Mesenchymal stem cell (in vitro differentiated cells and primary cell): ENCODE measurements around the gene GSTA4.

Experiments used
- DNase-seq: peaks from one replicate; pipeline ENCODE4 v3.0.0-alpha.2; 2013
- H2AFZ ChIP-seq: one replicate; pipeline ENCODE4 v1.6.1; 2013; ENCODE audit warnings: low read depth, mild to moderate bottlenecking, control low read depth, inconsistent platforms, low read length, moderate library complexity
- H2AK5ac ChIP-seq: 2 replicates; pipeline ENCODE4 v1.6.1; 2013; ENCODE audit warnings: low read length, moderate library complexity, mild to moderate bottlenecking, inconsistent platforms; ENCODE audit not compliant: severe bottlenecking
- H2BK120ac ChIP-seq: one replicate; pipeline ENCODE4 v1.6.1; 2013; ENCODE audit warnings: low read depth, mild to moderate bottlenecking, inconsistent platforms, low read length, moderate library complexity
- H2BK12ac ChIP-seq, 2 experiments: one replicate each; pipeline ENCODE4 v1.6.1; 2013; ENCODE audit warnings: inconsistent platforms in 2 of 2, low read length in 2 of 2, mild to moderate bottlenecking in 2 of 2, moderate library complexity in 2 of 2, control low read depth in 1 of 2
- H2BK15ac ChIP-seq: one replicate; pipeline ENCODE4 v1.6.1; 2013; ENCODE audit warnings: mild to moderate bottlenecking, low read depth, inconsistent platforms; ENCODE audit not compliant: poor library complexity, severe bottlenecking
- H2BK5ac ChIP-seq: 2 replicates; pipeline ENCODE4 v1.6.1; 2013; ENCODE audit warnings: low read depth, mild to moderate bottlenecking, low read length, control low read depth, inconsistent platforms; ENCODE audit not compliant: poor library complexity, severe bottlenecking
- H3K14ac ChIP-seq, 2 experiments: one replicate each; pipeline ENCODE4 v1.6.1; 2013; ENCODE audit warnings: inconsistent platforms in 2 of 2, low read length in 2 of 2, control low read depth in 1 of 2, mild to moderate bottlenecking in 1 of 2, moderate library complexity in 1 of 2
- H3K18ac ChIP-seq, 2 experiments: one replicate each; pipeline ENCODE4 v1.6.1; 2013; ENCODE audit warnings: inconsistent platforms in 2 of 2, low read length in 2 of 2, control low read depth in 1 of 2, low read depth in 1 of 2, mild to moderate bottlenecking in 1 of 2
- H3K23ac ChIP-seq, 2 experiments: one replicate each; pipeline ENCODE4 v1.6.1; 2013; ENCODE audit warnings: inconsistent platforms in 2 of 2, low read length in 2 of 2, mild to moderate bottlenecking in 2 of 2, moderate library complexity in 2 of 2, control low read depth in 1 of 2
- H3K27ac ChIP-seq: 2 replicates; pipeline ENCODE4 v1.5.1; 2013; ENCODE audit warnings: mild to moderate bottlenecking, moderate library complexity, low read length, control low read depth, inconsistent platforms; ENCODE audit not compliant: poor library complexity, severe bottlenecking
- H3K27me3 ChIP-seq, 2 experiments: 2 replicates each; pipeline versions ENCODE4 v1.6.1 to v1.7.0; 2013; ENCODE audit warnings: low read length in 2 of 2, mild to moderate bottlenecking in 2 of 2, moderate library complexity in 2 of 2, control low read depth in 1 of 2, inconsistent platforms in 1 of 2; ENCODE audit not compliant: control insufficient read depth in 1 of 2, insufficient read depth in 1 of 2
- H3K36me3 ChIP-seq, 2 experiments: 2 replicates each; pipeline versions ENCODE4 v1.6.1 to v1.7.0; 2013; ENCODE audit warnings: low read length in 2 of 2, control low read depth in 1 of 2, inconsistent platforms in 1 of 2, low read depth in 1 of 2, mild to moderate bottlenecking in 1 of 2; ENCODE audit not compliant: insufficient read depth in 2 of 2, control insufficient read depth in 1 of 2
- H3K4ac ChIP-seq, 2 experiments: one replicate each; pipeline ENCODE4 v1.6.1; 2013; ENCODE audit warnings: inconsistent platforms in 2 of 2, low read length in 2 of 2, mild to moderate bottlenecking in 2 of 2, moderate library complexity in 2 of 2, control low read depth in 1 of 2, low read depth in 1 of 2
- H3K4me1 ChIP-seq: 2 replicates; pipeline ENCODE4 v1.6.1; 2013; ENCODE audit warnings: low read depth, low read length, control low read depth; ENCODE audit not compliant: control insufficient read depth, insufficient read depth
- H3K4me2 ChIP-seq: 2 replicates; pipeline ENCODE4 v1.6.1; 2013; ENCODE audit warnings: low read length, mild to moderate bottlenecking, inconsistent platforms; ENCODE audit not compliant: poor library complexity, severe bottlenecking
- H3K4me3 ChIP-seq, 2 experiments: 2 replicates each; pipeline versions ENCODE4 v1.5.1 to v1.7.0; 2013; ENCODE audit warnings: low read length in 2 of 2, mild to moderate bottlenecking in 2 of 2, control low read depth in 1 of 2, low read depth in 1 of 2; ENCODE audit not compliant: insufficient read depth in 1 of 2
- H3K79me1 ChIP-seq: replicated peaks from 2 replicates; pipeline ENCODE4 v1.6.1; 2013; ENCODE audit warnings: mild to moderate bottlenecking, control low read depth, low read length, inconsistent platforms; ENCODE audit not compliant: poor library complexity, severe bottlenecking
- H3K9ac ChIP-seq: 2 replicates; pipeline ENCODE4 v1.7.0; 2013; ENCODE audit warnings: mild to moderate bottlenecking, low read length, moderate library complexity
- H3K9me3 ChIP-seq: 2 replicates; pipeline ENCODE4 v1.7.0; 2013; ENCODE audit warnings: mild to moderate bottlenecking, low read length; ENCODE audit not compliant: control insufficient read depth
- H4K8ac ChIP-seq: one replicate; pipeline ENCODE4 v1.6.1; 2013; ENCODE audit warnings: inconsistent platforms, mild to moderate bottlenecking, low read length, moderate library complexity
- H4K91ac ChIP-seq: one replicate; pipeline ENCODE4 v1.6.1; 2013; ENCODE audit warnings: mild to moderate bottlenecking, low read length, inconsistent platforms
- WGBS: methylation state at CpG from one replicate; pipeline ENCODE4 v1.1.7; 2013; ENCODE audit warnings: mixed read lengths; 5-methylcytosine and 5-hydroxymethylcytosine counted together

The GSTA4 gene

GRCh38 chr6:53015486-53015885 is 20.4 kb upstream of the GSTA4 start:
- no peak overlapping the region for H4K8ac ChIP-seq
- no peak overlapping the region for H3K9ac ChIP-seq
- H2AK5ac ChIP-seq, result no peak overlapping the region
- no peak for DNase-seq
- H4K91ac ChIP-seq, result no peak overlapping the region
- H2BK120ac ChIP-seq, result no peak overlapping the region
- H3K23ac ChIP-seq, result no peak overlapping the region
- H3K27ac ChIP-seq, result no peak overlapping the region
- H3K4me3 ChIP-seq, result no peak overlapping the region
- no peak overlapping the region for H3K14ac ChIP-seq
- H3K4ac ChIP-seq, result no peak overlapping the region
- H3K36me3 ChIP-seq, result peaks cover 20 to 75% of the 10 kb centered on the region in 2 experiments
- H2BK5ac ChIP-seq, result no peak overlapping the region
- no peak overlapping the region for H3K4me2 ChIP-seq
- H3K79me1 ChIP-seq, result no peaks in the 10 kb centered on the region
- no peak overlapping the region for H2AFZ ChIP-seq
- no peak overlapping the region for H2BK12ac ChIP-seq
- H3K4me1 ChIP-seq, result peaks cover 3% of the 10 kb centered on the region
- H3K18ac ChIP-seq, result no peak overlapping the region
- WGBS, result no CpG with 5 or more reads among the region's 1 CpG
- no peaks in the 10 kb centered on the region for H3K27me3 ChIP-seq
- H2BK15ac ChIP-seq, result no peak overlapping the region
- no peaks in the 10 kb centered on the region for H3K9me3 ChIP-seq

- 97% methylated on average over 1 of the region's 1 CpG for WGBS
- Histone ChIP-seq H3K14ac (no peak overlapping the region), H3K4me1 (peaks cover 3% of the 10 kb centered on the region), H3K4ac (no peak overlapping the region), H3K27ac (no peak overlapping the region), H3K4me2 (no peak overlapping the region), H2AFZ (no peak overlapping the region), H3K4me3 (no peak overlapping the region), H2BK120ac (no peak overlapping the region), H3K36me3 (peaks cover 25 to 82% of the 10 kb centered on the region in 2 experiments), H3K9me3 (no peaks in the 10 kb centered on the region), H2BK12ac (no peak overlapping the region), H3K18ac (no peak overlapping the region), H4K91ac (no peak overlapping the region), H2AK5ac (no peak overlapping the region), H3K27me3 (no peaks in the 10 kb centered on the region), H3K9ac (peak overlapping the region; percentile 75), H3K79me1 (no peaks in the 10 kb centered on the region), H2BK15ac (no peak overlapping the region), H2BK5ac (no peak overlapping the region), H4K8ac (no peak overlapping the region), H3K23ac (no peak overlapping the region)
- DNase-seq, result no peak
Measured at GRCh38 chr6:53014744-53015143, 19.7 kb upstream of the GSTA4 start.

- Histone ChIP-seq H3K27me3 (no peaks in the 10 kb centered on the region), H3K18ac (no peak overlapping the region), H3K9ac (peak overlapping the region; percentile 75), H2BK15ac (no peak overlapping the region), H3K4ac (no peak overlapping the region), H3K27ac (no peak overlapping the region), H3K36me3 (peaks cover 29 to 87% of the 10 kb centered on the region in 2 experiments), H2BK120ac (no peak overlapping the region), H2AFZ (no peak overlapping the region), H2BK12ac (no peak overlapping the region), H3K14ac (no peak overlapping the region), H2BK5ac (no peak overlapping the region), H2AK5ac (no peak overlapping the region), H3K9me3 (no peaks in the 10 kb centered on the region), H4K91ac (no peak overlapping the region), H3K4me3 (no peak overlapping the region), H3K79me1 (no peaks in the 10 kb centered on the region), H3K4me2 (no peak overlapping the region), H3K4me1 (peaks cover 3% of the 10 kb centered on the region), H3K23ac (no peak overlapping the region), H4K8ac (no peak overlapping the region)
- peak; percentile 57 for DNase-seq
Measured at GRCh38 chr6:53014063-53014462, 19.0 kb upstream of the GSTA4 start.

- no peak overlapping the region for H3K4me2 ChIP-seq
- H2BK15ac ChIP-seq, result no peak overlapping the region
- H3K79me1 ChIP-seq, result no peaks in the 10 kb centered on the region
- no peak overlapping the region for H3K18ac ChIP-seq
- H2AK5ac ChIP-seq, result no peak overlapping the region
- H2AFZ ChIP-seq, result no peak overlapping the region
- no peak overlapping the region for H3K9ac ChIP-seq
- H3K4me3 ChIP-seq, result peak overlapping the region in 1 of 2 experiments; percentile 16
- H4K8ac ChIP-seq, result no peak overlapping the region
- peaks cover 3% of the 10 kb centered on the region for H3K4me1 ChIP-seq
- 79% methylated on average over 1 of the region's 1 CpG for WGBS
- H3K14ac ChIP-seq, result no peak overlapping the region
- no peak overlapping the region for H2BK12ac ChIP-seq
- H3K27ac ChIP-seq, result no peak overlapping the region
- peak; percentile 14 for DNase-seq
- H3K23ac ChIP-seq, result no peak overlapping the region
- no peak overlapping the region for H4K91ac ChIP-seq
- no peak overlapping the region for H3K4ac ChIP-seq
- no peak overlapping the region for H2BK120ac ChIP-seq
- no peaks in the 10 kb centered on the region for H3K9me3 ChIP-seq
- H3K36me3 ChIP-seq, result peaks cover 29 to 85% of the 10 kb centered on the region in 2 experiments
- H3K27me3 ChIP-seq, result no peaks in the 10 kb centered on the region
- H2BK5ac ChIP-seq, result no peak overlapping the region
Measured at GRCh38 chr6:53011979-53012378, 16.9 kb upstream of the GSTA4 start.
